ENCODE data around the gene ZNF365.

DNA sequence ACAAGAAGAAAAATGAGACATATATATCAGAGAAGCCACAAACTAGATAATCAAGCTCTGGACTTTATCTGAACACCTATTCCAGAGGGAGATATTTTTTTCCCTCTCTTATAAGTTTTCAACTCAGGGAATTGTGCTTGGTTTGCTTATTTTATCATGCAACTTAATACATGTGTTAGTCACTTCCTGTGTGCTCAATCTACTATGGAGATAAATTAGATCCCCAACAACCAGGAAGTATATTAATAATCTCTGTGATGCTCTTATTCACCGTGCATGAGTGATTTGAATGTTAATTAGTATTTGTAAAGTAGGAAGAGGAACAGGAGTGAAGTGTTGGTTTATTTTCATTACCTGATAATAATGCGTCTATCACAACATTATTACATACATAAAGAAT lies 38.8 kb upstream of the ZNF365 start:
- TF ChIP-seq EZH2 (IDR thresholded peaks at IDR 0.05; ENCODE audit: borderline replicate concordance), result no peak
- TF ChIP-seq, protein P1, sequence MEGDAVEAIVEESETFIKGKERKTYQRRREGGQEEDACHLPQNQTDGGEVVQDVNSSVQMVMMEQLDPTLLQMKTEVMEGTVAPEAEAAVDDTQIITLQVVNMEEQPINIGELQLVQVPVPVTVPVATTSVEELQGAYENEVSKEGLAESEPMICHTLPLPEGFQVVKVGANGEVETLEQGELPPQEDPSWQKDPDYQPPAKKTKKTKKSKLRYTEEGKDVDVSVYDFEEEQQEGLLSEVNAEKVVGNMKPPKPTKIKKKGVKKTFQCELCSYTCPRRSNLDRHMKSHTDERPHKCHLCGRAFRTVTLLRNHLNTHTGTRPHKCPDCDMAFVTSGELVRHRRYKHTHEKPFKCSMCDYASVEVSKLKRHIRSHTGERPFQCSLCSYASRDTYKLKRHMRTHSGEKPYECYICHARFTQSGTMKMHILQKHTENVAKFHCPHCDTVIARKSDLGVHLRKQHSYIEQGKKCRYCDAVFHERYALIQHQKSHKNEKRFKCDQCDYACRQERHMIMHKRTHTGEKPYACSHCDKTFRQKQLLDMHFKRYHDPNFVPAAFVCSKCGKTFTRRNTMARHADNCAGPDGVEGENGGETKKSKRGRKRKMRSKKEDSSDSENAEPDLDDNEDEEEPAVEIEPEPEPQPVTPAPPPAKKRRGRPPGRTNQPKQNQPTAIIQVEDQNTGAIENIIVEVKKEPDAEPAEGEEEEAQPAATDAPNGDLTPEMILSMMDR (IDR thresholded peaks at IDR 0.05; ENCODE audit: poor library complexity), result no peak

Data from hepatocyte (in vitro differentiated cells).